K562 (cell line): Measurements from ENCODE around the gene VSTM2A. TPM values are rescaled to one million over a fixed set of nuclear protein-coding genes. Genes with fewer than 3 reads are reported as not detected.

Experiments used
- ATAC-seq: fragments of 200-7000 bp; cut with Tn5 transposase; 3 replicates; pipeline ENCODE4 v1.9.1; 2020; ENCODE audit warnings: moderate library complexity
- BruUV-seq: library from RNA; stranded (reverse); fragments of 400-500 nt; replicated peaks from 2 replicates; lab custom pipeline; 2021; lab: Mats Ljungman, UMichigan
- CTCF ChIA-PET: fragments of 300-600 bp; formaldehyde crosslinking; extraction: SDS; loops from one replicate; lab custom pipeline; 2021; ENCODE audit warnings: low intra/inter-chr PET ratio; lab: Yijun Ruan, JAX
- POLR2A ChIA-PET: fragments of 300-600, 350-650 bp; sonication (Branson Sonifier 250); formaldehyde crosslinking; extraction: SDS; loops from one replicate; lab custom pipeline; 2021; ENCODE audit warnings: antibody characterized with exemption, inconsistent platforms; lab: Yijun Ruan, JAX
- DNase-seq, 4 experiments: peaks; one replicate each; pipeline versions ENCODE4 v3.0.0 to v3.0.0-alpha.2; 2011 to 2018; ENCODE audit warnings: low spot score in 3 of 4, mixed read lengths in 3 of 4; ENCODE audit errors: extremely low read depth in 1 of 4
- FAIRE-seq: peaks from 2 replicates; lab custom pipeline; 2011; peaks lifted over from hg19 to GRCh38; lab: Jason Lieb, UNC
- H2AFZ ChIP-seq: 2 replicates; pipeline ENCODE4 v1.6.0; 2011; ENCODE audit warnings: low read depth, low read length, control low read depth, inconsistent platforms
- H3K27ac ChIP-seq: fragments of 200-600 bp; 3 replicates; pipeline ENCODE4 v1.8.0; 2011; ENCODE audit warnings: low read depth, mild to moderate bottlenecking, control low read depth, inconsistent platforms, low read length, moderate library complexity, mixed read lengths; ENCODE audit errors: extremely low read depth
- H3K27me3 ChIP-seq, 2 experiments: fragments of 300-600 bp in 1 of 2; 2 replicates in 1 of 2; 3 replicates in 1 of 2; pipeline versions ENCODE4 v1.6.0 to v1.8.0; 2011; ENCODE audit warnings: inconsistent platforms in 2 of 2, low read length in 2 of 2, mild to moderate bottlenecking in 1 of 2, mixed read lengths in 1 of 2, moderate library complexity in 1 of 2; ENCODE audit not compliant: control insufficient read depth in 2 of 2, insufficient read depth in 2 of 2
- H3K36me3 ChIP-seq: fragments of 300-600 bp; 3 replicates; pipeline ENCODE4 v1.8.0; 2011; ENCODE audit warnings: mild to moderate bottlenecking, low read length, inconsistent platforms; ENCODE audit not compliant: control insufficient read depth, insufficient read depth
- H3K4me1 ChIP-seq, 2 experiments: fragments of 200-600 bp in 1 of 2; replicated peaks in 1 of 2; 2 replicates in 1 of 2; 3 replicates in 1 of 2; pipeline versions ENCODE4 v1.5.1 to v1.8.0; 2011; ENCODE audit warnings: inconsistent platforms in 2 of 2, low read length in 2 of 2, mild to moderate bottlenecking in 1 of 2, mixed read lengths in 1 of 2, moderate library complexity in 1 of 2; ENCODE audit not compliant: control insufficient read depth in 2 of 2, insufficient read depth in 2 of 2
- H3K4me2 ChIP-seq: 2 replicates; pipeline ENCODE4 v1.6.1; 2011; ENCODE audit warnings: low read length, control low read depth, inconsistent platforms, mixed read lengths; ENCODE audit not compliant: insufficient read depth
- H3K4me3 ChIP-seq: fragments of 200-600 bp; sonication (generic), shearing (Covaris generic); 2 replicates; pipeline ENCODE4 v1.5.1; 2016; ENCODE audit warnings: control low read depth, inconsistent platforms
- H3K79me2 ChIP-seq: fragments of 200-600 bp; 3 replicates; pipeline ENCODE4 v1.8.0; 2011; ENCODE audit warnings: low read length, inconsistent platforms; ENCODE audit not compliant: control insufficient read depth, insufficient read depth
- H3K9ac ChIP-seq, 2 experiments: 2 replicates each; pipeline versions ENCODE4 v1.6.0 to v1.6.1; 2011; ENCODE audit warnings: low read depth in 2 of 2, low read length in 2 of 2, control low read depth in 1 of 2, inconsistent platforms in 1 of 2, mild to moderate bottlenecking in 1 of 2, mixed read lengths in 1 of 2; ENCODE audit not compliant: insufficient read depth in 1 of 2
- H3K9me1 ChIP-seq: one replicate; pipeline ENCODE4 v1.6.0; 2011; ENCODE audit warnings: inconsistent platforms, mild to moderate bottlenecking, low read length, moderate library complexity; ENCODE audit not compliant: control insufficient read depth, insufficient read depth
- H3K9me3 ChIP-seq: replicated peaks from 2 replicates; pipeline ENCODE4 v1.5.1; 2011; ENCODE audit warnings: low read depth, low read length, inconsistent platforms; ENCODE audit not compliant: control insufficient read depth, insufficient read depth
- H4K20me1 ChIP-seq: replicated peaks from 2 replicates; pipeline ENCODE4 v1.6.1; 2011; ENCODE audit warnings: low read length, inconsistent platforms, mixed read lengths; ENCODE audit not compliant: control insufficient read depth, insufficient read depth
- AFF4 ChIP-seq: sonication (generic); formaldehyde crosslinking; IDR thresholded peaks from 2 replicates; pipeline ENCODE4 v1.8.0; 2023; ENCODE audit warnings: mild to moderate bottlenecking, missing genetic modification reagents
- ATF7 ChIP-seq: fragments of 450-650 bp; IDR thresholded peaks from 2 replicates; pipeline ENCODE4 v1.7.1; 2014; ENCODE audit warnings: mild to moderate bottlenecking, moderate library complexity
- CAMTA2 ChIP-seq: fragments of 250-450 bp; sonication (Bioruptor Pico); conservative IDR thresholded peaks from 2 replicates; pipeline ENCODE4 v1.5.1; 2022
- CCNT2 ChIP-seq: IDR thresholded peaks from 2 replicates; pipeline ENCODE4 v1.6.1; 2011; ENCODE audit warnings: borderline replicate concordance, low read depth, mild to moderate bottlenecking, moderate library complexity, mixed read lengths, low read length; ENCODE audit not compliant: insufficient read length; ENCODE audit errors: extremely low read depth
- ELF4 ChIP-seq: fragments of 450-650 bp; formaldehyde crosslinking; IDR thresholded peaks from 2 replicates; pipeline ENCODE4 v1.4.0; 2022; ENCODE audit warnings: missing genetic modification characterization
- MAX ChIP-seq: sonication (generic); formaldehyde crosslinking; IDR thresholded peaks from 2 replicates; pipeline ENCODE4 v1.9.0; 2022; ENCODE audit warnings: mild to moderate bottlenecking, missing genetic modification reagents
- MED1 ChIP-seq: sonication (generic); formaldehyde crosslinking; IDR thresholded peaks from 2 replicates; pipeline ENCODE4 v1.8.1; 2023; ENCODE audit warnings: missing genetic modification reagents, borderline replicate concordance
- POU5F1 ChIP-seq: fragments of 150-350 bp; IDR thresholded peaks from 2 replicates; pipeline ENCODE4 v1.6.1; 2014; ENCODE audit warnings: borderline replicate concordance, low read length, low read depth, mild to moderate bottlenecking; ENCODE audit not compliant: partially characterized antibody
- SAFB2 ChIP-seq: fragments of 200-400 bp; formaldehyde crosslinking; IDR thresholded peaks from 2 replicates; pipeline ENCODE4 v1.6.1; 2018; ENCODE audit warnings: borderline replicate concordance, low read length, low read depth, moderate library complexity; ENCODE audit not compliant: severe bottlenecking
- ZNF124 ChIP-seq: sonication (generic); formaldehyde crosslinking; IDR thresholded peaks from 2 replicates; pipeline ENCODE4 v1.8.1; 2022; ENCODE audit warnings: missing genetic modification reagents
- ZNF584 ChIP-seq: fragments of 200-800 bp; sonication (Bioruptor generic); IDR thresholded peaks from 2 replicates; pipeline ENCODE4 v1.6.1; 2016; ENCODE audit warnings: low read depth, mild to moderate bottlenecking, missing genetic modification characterization, missing compliant biosample characterization
- ZNF740 ChIP-seq, 3 experiments: fragments of 200-800 bp in 1 of 3; sonication (Bioruptor generic) in 1 of 3; sonication (generic) in 1 of 3; formaldehyde crosslinking in 1 of 3; IDR thresholded peaks; 2 replicates each; pipeline versions ENCODE4 v1.6.1 to v1.8.0; 2016 to 2022; ENCODE audit warnings: mild to moderate bottlenecking in 2 of 3, missing compliant biosample characterization in 2 of 3, missing genetic modification characterization in 2 of 3, missing genetic modification reagents in 1 of 3
- ZNF785 ChIP-seq: fragments of 250-450 bp; sonication (Bioruptor Pico); IDR thresholded peaks from 2 replicates; pipeline ENCODE4 v1.4.0; 2020; ENCODE audit warnings: mild to moderate bottlenecking
- WGBS: fragments of 100-300 bp; shearing (Covaris generic); methylation state at CpG from one replicate; pipeline ENCODE4 v1.1.6; 2016; ENCODE audit warnings: low coverage, mixed read lengths; ENCODE audit not compliant: insufficient coverage; ENCODE audit errors: missing lambda C conversion rate; 5-methylcytosine and 5-hydroxymethylcytosine counted together
- in situ Hi-C: fragments of 300-500 bp; cut with MboI; formaldehyde crosslinking; loops from 4 replicates; pipeline ENCODE4 v1.15.0; 2018; ENCODE audit warnings: inconsistent platforms, mixed read lengths
- intact Hi-C: fragments of 100-400 bp; cut with micrococcal nuclease; formaldehyde crosslinking; loops from 2 replicates; pipeline ENCODE4 v1.14.2; 2022
- polyA plus RNA-seq, 8 experiments: library from polyadenylated mRNA; depleted of rRNA in 4 of 8; stranded (reverse) in 5 of 8; unstranded in 3 of 8; fragments of >200 nt; fragmentation: Nextera tagmentation in 2 of 8; fragmentation: Illumina TruSeq in 1 of 8; extraction: Ambion mirVana in 2 of 8; extraction: Trizol in 1 of 8; gene quantifications; 2 replicates each; pipeline versions ENCODE4 v1.2.1 to v1.2.3, GENCODE V29; 2011 to 2014; ENCODE audit warnings: inconsistent platforms in 1 of 8, missing spikeins in 1 of 8
- total RNA-seq, 7 experiments: library from RNA; depleted of rRNA in 6 of 7; stranded (reverse); fragments of >200 nt in 6 of 7; fragmentation: Illumina TruSeq in 2 of 7; extraction: Trizol in 2 of 7; gene quantifications; 2 replicates each; pipeline versions ENCODE4 v1.2.1 to v1.2.3, GENCODE V29; 2011 to 2021; ENCODE audit warnings: low replicate concordance in 1 of 7
- TF ChIP-seq, protein P1 (sequence below), 3 experiments: IDR thresholded peaks in 2 of 3; conservative IDR thresholded peaks in 1 of 3; 2 replicates each; pipeline ENCODE4 v1.5.1; 2011 to 2012; ENCODE audit warnings: low read length in 3 of 3, mild to moderate bottlenecking in 3 of 3, control low read depth in 2 of 3, improper control_type of control experiment in 1 of 3, inconsistent platforms in 1 of 3, low read depth in 1 of 3, mixed read lengths in 1 of 3, moderate library complexity in 1 of 3; ENCODE audit not compliant: insufficient read depth in 2 of 3

The VSTM2A gene
- total and polyA plus RNA-seq, 9 of the 15 experiments (the other 6 are each of a cell fraction or from before 2014, with no cell fraction given) = not detected

DNA sequence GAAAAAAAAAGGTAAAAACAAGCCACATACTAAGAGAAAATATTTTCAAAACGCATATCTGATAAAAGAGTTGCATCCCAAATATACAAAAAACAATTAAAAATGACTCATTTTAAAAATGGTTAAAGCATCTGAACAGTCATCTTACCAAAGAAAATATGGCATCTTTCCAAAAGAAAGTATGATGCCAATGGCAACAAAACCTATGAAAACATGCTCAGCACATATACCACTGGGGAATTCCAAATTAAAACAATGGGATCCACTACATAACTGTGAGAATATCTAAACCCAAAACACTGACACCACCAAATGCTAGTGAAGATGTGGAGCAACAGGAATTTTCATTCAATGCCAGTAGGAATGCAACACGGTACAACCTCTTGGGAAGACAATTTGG lies 39.3 kb downstream of the VSTM2A start:
- no peak for FAIRE-seq
- no peaks in the 10 kb centered on the region; the same call in 1 of the 2 replicates for H3K9me3 ChIP-seq
- intact Hi-C loops (no loop called here), in situ Hi-C loops (no loop called here)
- POLR2A ChIA-PET = no interaction called here
- H3K9me1 ChIP-seq = no peaks in the 10 kb centered on the region
- H3K27ac ChIP-seq = no peak overlapping the region
- no peak for ATAC-seq
- H4K20me1 ChIP-seq = no peaks in the 10 kb centered on the region
- H3K4me2 ChIP-seq = no peak overlapping the region
- DNase-seq = no peak
- no peak overlapping the region for H2AFZ ChIP-seq
- H3K4me3 ChIP-seq = no peak overlapping the region
- H3K9ac ChIP-seq = no peak overlapping the region
- no peaks in the 10 kb centered on the region for H3K27me3 ChIP-seq
- H3K79me2 ChIP-seq = no peaks in the 10 kb centered on the region
- H3K4me1 ChIP-seq = no peaks in the 10 kb centered on the region
- 0% methylated on average over 2 of the region's 2 CpGs for WGBS
- BruUV-seq = no TSS peak
- H3K36me3 ChIP-seq = no peaks in the 10 kb centered on the region
- CTCF ChIA-PET = no interaction called here
- no peak for TF ChIP-seq CAMTA2 (CRISPR knock-in tag)
- no peak for TF ChIP-seq ZNF740 (CRISPR knock-in tag; IDR thresholded peaks at IDR 0.05)
- TF ChIP-seq ZNF740 (tag; IDR thresholded peaks at IDR 0.05) = no peak
- TF ChIP-seq ELF4 (CRISPR knock-in tag) = no peak
- no peak for TF ChIP-seq AFF4 (CRISPR knock-in tag)
- TF ChIP-seq CCNT2 = no peak
- TF ChIP-seq MAX (CRISPR knock-in tag) = no peak
- no peak for TF ChIP-seq POU5F1
- TF ChIP-seq ZNF584 (CRISPR knock-in tag) = no peak
- TF ChIP-seq, protein P1, sequence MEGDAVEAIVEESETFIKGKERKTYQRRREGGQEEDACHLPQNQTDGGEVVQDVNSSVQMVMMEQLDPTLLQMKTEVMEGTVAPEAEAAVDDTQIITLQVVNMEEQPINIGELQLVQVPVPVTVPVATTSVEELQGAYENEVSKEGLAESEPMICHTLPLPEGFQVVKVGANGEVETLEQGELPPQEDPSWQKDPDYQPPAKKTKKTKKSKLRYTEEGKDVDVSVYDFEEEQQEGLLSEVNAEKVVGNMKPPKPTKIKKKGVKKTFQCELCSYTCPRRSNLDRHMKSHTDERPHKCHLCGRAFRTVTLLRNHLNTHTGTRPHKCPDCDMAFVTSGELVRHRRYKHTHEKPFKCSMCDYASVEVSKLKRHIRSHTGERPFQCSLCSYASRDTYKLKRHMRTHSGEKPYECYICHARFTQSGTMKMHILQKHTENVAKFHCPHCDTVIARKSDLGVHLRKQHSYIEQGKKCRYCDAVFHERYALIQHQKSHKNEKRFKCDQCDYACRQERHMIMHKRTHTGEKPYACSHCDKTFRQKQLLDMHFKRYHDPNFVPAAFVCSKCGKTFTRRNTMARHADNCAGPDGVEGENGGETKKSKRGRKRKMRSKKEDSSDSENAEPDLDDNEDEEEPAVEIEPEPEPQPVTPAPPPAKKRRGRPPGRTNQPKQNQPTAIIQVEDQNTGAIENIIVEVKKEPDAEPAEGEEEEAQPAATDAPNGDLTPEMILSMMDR (IDR thresholded peaks at IDR 0.05 in 2 of 3, conservative IDR thresholded peaks at IDR 0.05 in 1 of 3; ENCODE audit: insufficient read depth in 2 of 3, low read depth in 1 of 3, low read length in 3 of 3) = no peak
- no peak for TF ChIP-seq SAFB2
- TF ChIP-seq ZNF124 (CRISPR knock-in tag) = no peak
- TF ChIP-seq ATF7 = no peak
- no peak for TF ChIP-seq ZNF785
- no peak for TF ChIP-seq MED1 (CRISPR knock-in tag)
